Gastrocnemius medialis (tissue), 4 donors: ENCODE results near the gene AANAT. TPM values are rescaled to one million over a fixed set of nuclear protein-coding genes. Genes with fewer than 3 reads are reported as not detected.

Experiments
- ATAC-seq, 2 donors: fragments of 150-250 bp; one replicate each; pipeline ENCODE4 v1.9.1; 2016
- DNase-seq, 2 donors: peaks; one replicate each; pipeline ENCODE4 v3.0.0-alpha.2; 2019
- H3K27ac ChIP-seq, 4 donors: fragments of 200-600 bp; sonication (generic); 1 replicate in 1 of 4; 2 replicates in 3 of 4; pipeline ENCODE4 v1.5.1; 2016 to 2018; ENCODE audit warnings: mild to moderate bottlenecking in 2 of 4, moderate library complexity in 1 of 4
- H3K27me3 ChIP-seq, 3 donors: fragments of 200-600 bp; sonication (generic) in 2 of 3; 1 replicate in 1 of 3; 2 replicates in 2 of 3; pipeline versions ENCODE4 v1.5.1 to v1.6.0; 2016 to 2019; ENCODE audit warnings: mild to moderate bottlenecking in 1 of 3, moderate library complexity in 1 of 3
- H3K36me3 ChIP-seq, 2 donors: fragments of 200-600 bp; sonication (generic) in 1 of 2; one replicate each; pipeline ENCODE4 v1.5.1; 2017 to 2018
- H3K4me1 ChIP-seq, 2 donors: fragments of 200-600 bp; sonication (generic) in 1 of 2; one replicate each; pipeline ENCODE4 v1.5.1; 2016 to 2017; ENCODE audit warnings: mild to moderate bottlenecking in 2 of 2
- H3K4me3 ChIP-seq, 4 donors: fragments of 200-600 bp; sonication (generic) in 3 of 4; 1 replicate in 1 of 4; 2 replicates in 3 of 4; pipeline ENCODE4 v1.5.1; 2016 to 2019; ENCODE audit warnings: mild to moderate bottlenecking in 2 of 4
- H3K9me3 ChIP-seq, 3 donors: fragments of 200-600 bp; sonication (generic) in 2 of 3; 1 replicate in 1 of 3; 2 replicates in 2 of 3; pipeline ENCODE4 v1.5.1; 2016 to 2019
- POLR2A ChIP-seq, 2 donors: fragments of 450-650 bp; IDR thresholded peaks; one replicate each; pipeline ENCODE4 v1.6.1; 2017; ENCODE audit warnings: antibody characterized with exemption in 2 of 2, mild to moderate bottlenecking in 2 of 2, moderate library complexity in 2 of 2
- in situ Hi-C, 4 donors: fragments of 200-750 bp; cut with MboI; loops; one replicate each; pipeline versions ENCODE4 v1.15.0 to v1.8.0; 2017; ENCODE audit warnings: low sequenced_read_pairs in 4 of 4
- intact Hi-C: fragments of 100-400 bp; cut with DNase I; formaldehyde crosslinking; loops from one replicate; pipeline ENCODE4 v1.15.1; 2023; ENCODE audit warnings: low total_unique reads
- total RNA-seq, 4 donors: library from RNA; depleted of rRNA; stranded (reverse); fragments of >200 nt; gene quantifications; one replicate each; pipeline versions ENCODE4 v1.1.0 to v1.2.3, GENCODE V29; 2016
- TF ChIP-seq, protein P1 (sequence below), 5 experiments: fragments of 450-650 bp in 3 of 5; fragments of 200-600 bp in 2 of 5; sonication (generic) in 2 of 5; IDR thresholded peaks in 4 of 5; conservative IDR thresholded peaks in 1 of 5; 1 replicate in 4 of 5; 2 replicates in 1 of 5; pipeline ENCODE4 v1.5.1; 2016 to 2019; ENCODE audit warnings: antibody characterized with exemption in 5 of 5, mild to moderate bottlenecking in 3 of 5, moderate library complexity in 3 of 5

The AANAT gene
- total RNA-seq, 4 donors from 2014 or later, result not detected

DNA sequence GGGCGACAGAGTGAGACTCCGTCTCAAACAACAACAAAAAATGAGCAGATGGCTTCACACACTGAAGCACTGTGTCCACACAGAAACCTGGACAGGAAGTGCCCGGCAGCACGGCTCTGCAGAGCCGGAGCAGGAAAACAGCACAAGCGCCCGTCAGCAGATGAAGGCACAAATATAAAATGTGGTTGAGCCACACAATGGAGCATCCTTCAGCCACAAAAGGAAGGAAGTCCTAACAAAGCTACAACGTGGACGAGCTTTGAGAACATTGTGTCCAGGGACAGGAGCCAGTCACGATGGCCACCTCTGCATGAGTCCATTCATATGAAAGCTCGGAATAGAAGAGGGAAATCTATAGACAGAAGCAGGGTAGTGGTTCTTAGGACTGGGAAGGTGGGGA, 18.2 kb downstream of the AANAT start:
- in situ Hi-C loops (no loop called here), intact Hi-C loops (no loop called here)
- peak; percentile 33 to 37 for DNase-seq
- H3K36me3 ChIP-seq, result peaks cover 0 to 14% of the 10 kb centered on the region in 2 donors
- no peaks in the 10 kb centered on the region for H3K27me3 ChIP-seq
- peak overlapping the region; percentile 47 to 70 (median 56) for H3K27ac ChIP-seq
- TF ChIP-seq, protein P1, sequence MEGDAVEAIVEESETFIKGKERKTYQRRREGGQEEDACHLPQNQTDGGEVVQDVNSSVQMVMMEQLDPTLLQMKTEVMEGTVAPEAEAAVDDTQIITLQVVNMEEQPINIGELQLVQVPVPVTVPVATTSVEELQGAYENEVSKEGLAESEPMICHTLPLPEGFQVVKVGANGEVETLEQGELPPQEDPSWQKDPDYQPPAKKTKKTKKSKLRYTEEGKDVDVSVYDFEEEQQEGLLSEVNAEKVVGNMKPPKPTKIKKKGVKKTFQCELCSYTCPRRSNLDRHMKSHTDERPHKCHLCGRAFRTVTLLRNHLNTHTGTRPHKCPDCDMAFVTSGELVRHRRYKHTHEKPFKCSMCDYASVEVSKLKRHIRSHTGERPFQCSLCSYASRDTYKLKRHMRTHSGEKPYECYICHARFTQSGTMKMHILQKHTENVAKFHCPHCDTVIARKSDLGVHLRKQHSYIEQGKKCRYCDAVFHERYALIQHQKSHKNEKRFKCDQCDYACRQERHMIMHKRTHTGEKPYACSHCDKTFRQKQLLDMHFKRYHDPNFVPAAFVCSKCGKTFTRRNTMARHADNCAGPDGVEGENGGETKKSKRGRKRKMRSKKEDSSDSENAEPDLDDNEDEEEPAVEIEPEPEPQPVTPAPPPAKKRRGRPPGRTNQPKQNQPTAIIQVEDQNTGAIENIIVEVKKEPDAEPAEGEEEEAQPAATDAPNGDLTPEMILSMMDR (IDR thresholded peaks at IDR 0.05 in 4 of 5, conservative IDR thresholded peaks at IDR 0.05 in 1 of 5), result no peak
- TF ChIP-seq POLR2A (IDR thresholded peaks at IDR 0.05), result peak in 1 of 2 donors; percentile 50
- H3K9me3 ChIP-seq, result no peaks in the 10 kb centered on the region
- peak; percentile 62 to 84 for ATAC-seq
- peaks cover 0 to 1% of the 10 kb centered on the region in 2 donors for H3K4me1 ChIP-seq
- H3K4me3 ChIP-seq, result no peak overlapping the region

- no peak for TF ChIP-seq POLR2A (IDR thresholded peaks at IDR 0.05)
- TF ChIP-seq, protein P1 (IDR thresholded peaks at IDR 0.05 in 4 of 5, conservative IDR thresholded peaks at IDR 0.05 in 1 of 5), result no peak
- Histone ChIP-seq H3K27me3 (no peaks in the 10 kb centered on the region), H3K9me3 (no peaks in the 10 kb centered on the region), H3K4me3 (no peak overlapping the region), H3K4me1 (peaks cover 3 to 5% of the 10 kb centered on the region in 2 donors), H3K36me3 (peaks cover 0 to 8% of the 10 kb centered on the region in 2 donors), H3K27ac (peak overlapping the region in 1 of 4 donors; percentile 14)
- ATAC-seq (no peak), DNase-seq (no peak)
- in situ Hi-C loops (no loop called here), intact Hi-C loops (no loop called here)
These were observed 20.2 kb downstream of the AANAT start for GRCh38 chr17:76487451-76488192.

DNA sequence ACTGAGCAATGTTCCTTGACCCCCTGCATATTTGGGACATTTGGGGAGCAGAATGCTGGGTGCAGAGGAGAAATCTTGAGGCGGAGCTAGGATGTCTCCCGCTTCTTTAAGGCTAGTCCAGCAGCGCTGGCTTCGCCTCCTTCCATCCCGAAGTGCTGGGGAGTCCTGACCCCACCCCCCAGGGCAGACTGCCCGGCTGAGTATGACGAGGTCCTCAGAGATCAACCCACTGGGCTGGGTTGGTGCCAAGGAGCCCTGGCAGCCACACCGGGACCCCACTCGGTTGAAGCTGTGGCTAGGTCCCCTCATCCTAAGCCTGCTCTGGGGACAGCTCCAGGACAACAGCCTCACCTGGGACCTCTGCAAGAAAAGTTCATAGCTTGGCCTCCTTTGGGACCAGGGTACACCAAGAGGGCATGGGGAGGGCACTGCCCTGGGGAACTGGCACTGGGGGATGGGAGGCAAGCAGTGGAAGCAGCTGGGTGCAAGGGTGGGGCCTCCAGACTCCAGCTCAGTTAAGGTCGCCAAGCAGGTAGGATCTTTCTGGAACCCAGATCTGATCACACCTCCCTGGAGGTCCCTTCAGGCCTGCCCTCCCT, 22.8 kb downstream of the AANAT start:
- peaks cover 9 to 17% of the 10 kb centered on the region in 2 donors for H3K4me1 ChIP-seq

GRCh38 chr17:76491271-76492122, 24.1 kb downstream of the AANAT start:
- peaks cover 12 to 17% of the 10 kb centered on the region in 2 donors for H3K4me1 ChIP-seq
- in situ Hi-C loops, result no loop called here

More for the DNA sequence above, 22.8 kb downstream of the AANAT start:
- Histone ChIP-seq H3K27ac (no peak overlapping the region), H3K9me3 (no peaks in the 10 kb centered on the region), H3K36me3 (peaks cover 0 to 8% of the 10 kb centered on the region in 2 donors), H3K27me3 (no peaks in the 10 kb centered on the region), H3K4me3 (no peak overlapping the region)
- ATAC-seq, result no peak
- intact Hi-C loops, result no loop called here
- in situ Hi-C loops, result no loop called here
- DNase-seq, result no peak
- TF ChIP-seq POLR2A (IDR thresholded peaks at IDR 0.05), result no peak
- TF ChIP-seq, protein P1 (IDR thresholded peaks at IDR 0.05 in 4 of 5, conservative IDR thresholded peaks at IDR 0.05 in 1 of 5), result no peak

More at GRCh38 chr17:76491271-76492122, 24.1 kb downstream of the AANAT start:
- Histone ChIP-seq H3K4me3 (no peak overlapping the region), H3K27ac (peak overlapping the region; percentile 25 to 75 (median 72)), H3K36me3 (peaks cover 0 to 8% of the 10 kb centered on the region in 2 donors), H3K27me3 (no peaks in the 10 kb centered on the region), H3K9me3 (no peaks in the 10 kb centered on the region)
- TF ChIP-seq POLR2A (IDR thresholded peaks at IDR 0.05), result no peak
- TF ChIP-seq, protein P1 (IDR thresholded peaks at IDR 0.05 in 4 of 5, conservative IDR thresholded peaks at IDR 0.05 in 1 of 5), result no peak
- intact Hi-C loops, result no loop called here
- DNase-seq (no peak), ATAC-seq (no peak)
